Islet precursor cell (in vitro differentiated cells): Measurements from ENCODE around the gene C1orf216.
"Not testable (repeated sequence)": the region's sequence is repeated elsewhere in the genome, so short reads cannot be mapped to it uniquely, and the experiment has no call there.

Source experiments
- DNase-seq: peaks from one replicate; pipeline ENCODE4 v3.0.0-alpha.2; 2018

The C1orf216 gene

DNA sequence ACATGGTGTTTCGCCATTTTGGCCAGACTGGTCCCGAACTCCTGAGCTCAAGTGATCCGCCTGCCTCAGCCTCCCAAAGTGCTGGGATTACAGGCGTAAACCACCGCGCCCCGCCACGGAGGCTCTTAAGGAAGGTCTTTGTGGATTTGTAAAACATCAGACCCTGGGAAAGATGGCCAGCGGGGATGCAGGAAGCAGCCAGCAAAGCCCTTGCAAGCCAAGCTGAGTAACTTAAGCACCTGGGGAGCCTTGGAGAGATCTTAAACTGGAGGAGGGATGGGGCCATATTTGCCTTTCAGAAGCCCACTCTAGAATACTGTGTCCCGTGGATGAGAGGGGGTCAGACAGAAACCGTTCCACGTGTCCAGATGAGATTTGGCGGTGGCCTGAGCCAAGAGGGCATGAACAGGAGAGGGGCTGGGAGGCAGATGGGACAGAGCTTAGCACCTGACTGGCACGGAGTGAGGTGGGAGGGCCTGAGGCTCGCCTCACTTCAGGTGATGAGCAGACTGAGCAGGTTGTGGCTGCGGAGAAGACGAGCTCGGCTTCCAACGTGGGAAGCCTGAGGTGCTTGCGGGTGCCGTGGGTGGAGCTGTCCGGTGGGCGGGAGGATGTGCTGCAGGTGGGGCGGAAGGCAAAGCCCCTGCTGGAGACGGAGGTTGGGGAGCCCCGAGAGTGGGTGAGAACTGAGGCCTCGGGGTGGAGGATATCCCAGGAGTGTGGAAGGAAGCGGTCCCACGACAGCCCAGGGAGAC is 11.7 kb downstream of the C1orf216 start:
- DNase-seq, result peak; percentile 59

- no peak for DNase-seq
These were observed 16.2 kb downstream of the C1orf216 start for GRCh38 chr1:35702508-35702907.

DNA sequence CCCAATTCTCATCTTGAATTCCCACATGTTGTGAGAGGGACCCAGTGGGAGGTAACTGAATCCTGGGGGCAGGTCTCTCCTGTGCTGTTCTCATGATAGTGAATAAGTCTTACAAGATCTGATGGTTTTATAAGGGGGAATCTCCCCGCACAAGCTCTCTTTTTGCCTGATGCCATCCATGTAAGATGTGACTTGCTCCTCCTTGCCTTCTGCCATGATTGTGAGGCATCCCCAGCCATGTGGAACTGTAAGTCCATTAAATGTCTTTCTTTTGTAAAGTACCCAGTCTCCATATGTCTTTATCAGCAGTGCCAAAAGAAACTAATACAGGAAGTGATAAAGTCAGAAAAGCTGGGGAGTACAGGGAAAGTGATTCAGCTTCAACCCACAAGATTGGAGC is 19.5 kb downstream of the C1orf216 start:
- DNase-seq, result not testable (repeated sequence)

DNA sequence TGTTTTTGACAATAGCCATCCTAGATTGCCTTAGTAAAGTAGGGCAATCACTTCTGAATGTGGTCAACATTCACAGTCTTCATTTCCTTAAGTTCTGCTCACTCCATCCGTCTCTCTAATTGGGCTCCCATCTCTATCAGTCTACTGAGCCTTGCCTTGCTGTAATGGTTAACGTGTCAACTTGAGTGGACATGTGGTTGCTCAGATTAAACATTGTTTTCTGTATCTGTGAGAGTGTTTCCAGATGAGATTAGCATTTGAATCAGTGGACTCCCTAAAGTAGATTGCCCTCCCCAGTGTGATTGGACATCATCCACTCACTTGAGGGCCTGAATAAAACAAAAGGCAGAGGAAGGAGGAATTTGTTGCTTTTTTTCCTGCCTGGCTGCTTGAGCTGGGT is 26.4 kb downstream of the C1orf216 start:
- DNase-seq, result no peak

DNA sequence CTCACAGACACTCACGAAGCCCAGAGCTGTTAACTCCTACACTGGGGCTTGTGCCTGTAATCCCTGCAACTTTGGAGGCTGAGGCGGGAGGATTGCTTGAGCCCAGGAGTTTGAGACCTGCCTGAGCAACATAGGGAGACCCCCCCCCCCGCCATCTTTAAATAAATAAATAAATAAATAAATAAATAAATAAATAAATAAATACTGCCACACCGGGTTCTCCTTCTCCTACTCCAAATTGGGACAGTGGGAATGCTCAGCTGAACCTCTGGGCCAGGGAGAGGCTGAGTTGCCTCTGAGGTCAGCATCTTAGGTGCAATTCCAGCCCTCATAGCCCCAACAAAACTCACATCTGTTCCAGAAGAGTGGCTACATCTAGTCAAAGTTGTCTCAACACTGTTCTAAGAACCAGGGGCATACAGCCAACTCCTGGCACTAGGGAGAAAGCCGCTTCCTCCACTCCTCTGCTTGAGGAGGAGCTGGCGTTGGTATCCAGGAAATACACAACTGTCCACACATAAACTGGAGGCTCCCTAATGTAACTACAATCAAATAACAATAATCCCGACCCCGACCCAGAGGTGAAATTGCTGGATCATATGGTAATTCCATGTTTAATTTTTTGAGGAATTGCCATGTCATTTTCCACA is 27.0 kb downstream of the C1orf216 start:
- DNase-seq, result no peak

DNA sequence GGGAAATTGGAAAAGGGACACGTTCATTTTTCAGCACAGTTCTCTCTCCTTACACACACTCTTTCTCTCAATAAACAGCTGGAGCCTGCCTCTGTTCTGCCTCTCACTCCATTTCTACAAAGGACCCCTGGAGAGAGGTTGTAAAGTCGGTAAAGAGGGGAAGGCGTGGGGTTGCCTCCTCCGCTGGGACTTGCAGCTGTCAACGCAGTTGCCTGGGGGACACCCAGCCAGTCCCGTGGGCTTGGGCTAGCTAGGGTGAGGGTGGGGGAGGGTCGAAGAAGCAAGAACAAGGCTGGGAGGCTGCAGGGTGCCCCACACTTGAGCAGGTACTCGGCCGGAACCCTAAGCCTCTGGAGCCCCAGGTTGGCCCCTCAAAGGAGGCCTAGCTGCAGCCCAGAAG is 27.6 kb downstream of the C1orf216 start:
- no peak for DNase-seq

- DNase-seq, result not testable (repeated sequence)
These were observed 28.6 kb downstream of the C1orf216 start for GRCh38 chr1:35690103-35690502.

- no peak for DNase-seq
These were observed 30.5 kb downstream of the C1orf216 start for GRCh38 chr1:35688161-35688560.

DNA sequence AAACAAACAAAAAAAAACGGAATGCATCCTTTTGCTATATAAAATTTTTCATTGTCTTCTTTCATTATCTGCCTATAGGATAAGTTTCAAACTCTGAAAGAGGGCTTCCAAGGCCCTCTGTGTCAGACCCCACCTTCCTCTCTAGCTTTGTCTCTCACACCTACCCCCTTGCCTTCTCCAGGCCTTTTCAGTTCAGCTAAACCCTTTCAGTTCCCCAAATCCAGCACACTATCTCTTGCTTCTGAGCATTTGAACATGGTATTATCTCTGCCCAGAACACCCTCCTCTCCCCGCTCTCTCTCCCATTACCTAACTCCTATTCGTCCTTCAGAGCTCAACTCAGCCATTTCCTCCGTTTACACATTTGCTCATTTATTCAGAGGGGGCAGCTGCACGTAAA is 35.7 kb downstream of the C1orf216 start:
- no peak for DNase-seq

- DNase-seq, result no peak
These were observed 38.4 kb downstream of the C1orf216 start for GRCh38 chr1:35680271-35680670.

GRCh38 chr1:35675773-35676172 is 42.9 kb downstream of the C1orf216 start:
- DNase-seq, result no peak

GRCh38 chr1:35674111-35674510 is 44.6 kb downstream of the C1orf216 start:
- DNase-seq, result no peak

DNA sequence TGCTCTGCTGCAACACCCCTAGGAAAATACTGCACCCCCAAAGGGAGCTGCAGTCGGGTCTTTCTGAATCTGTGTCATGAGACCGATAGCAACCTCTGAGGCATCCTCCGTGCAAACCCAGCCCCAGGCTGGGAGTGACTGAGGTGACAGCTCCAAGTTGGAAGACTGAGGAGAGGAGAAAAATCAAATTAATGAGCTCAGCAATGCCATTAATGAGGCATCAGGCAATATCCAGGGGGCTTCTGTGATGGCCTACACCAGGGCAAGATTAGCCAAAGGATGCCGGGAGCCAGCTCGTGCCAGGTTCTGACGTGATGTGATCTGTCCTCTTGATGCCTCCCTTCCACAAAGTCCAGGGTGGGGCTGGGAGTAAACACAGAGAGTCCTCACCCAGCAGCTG is 46.6 kb downstream of the C1orf216 start:
- DNase-seq, result no peak

- no peak for DNase-seq
These were observed 50.2 kb downstream of the C1orf216 start for GRCh38 chr1:35668506-35668905.

DNA sequence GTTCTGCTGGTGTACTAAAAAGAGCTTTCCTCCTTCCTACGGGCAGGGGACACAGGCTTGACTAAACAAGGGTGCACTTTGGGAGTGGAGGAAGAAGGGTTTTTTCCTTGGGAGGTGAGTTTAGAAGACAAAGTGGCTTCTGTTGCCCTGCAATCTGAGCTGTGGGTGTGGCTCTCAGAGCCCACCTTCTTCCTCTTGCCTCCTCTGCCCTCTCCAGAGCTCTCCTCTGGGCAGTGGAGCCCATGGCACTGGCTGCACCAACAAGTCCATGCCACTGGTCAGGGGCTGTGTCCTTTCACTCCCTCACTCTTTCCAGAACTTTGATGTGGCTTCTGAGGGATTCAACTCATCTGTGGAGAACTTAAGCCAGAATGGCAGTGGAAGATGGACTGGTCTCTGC is 51.8 kb downstream of the C1orf216 start:
- DNase-seq, result no peak

DNA sequence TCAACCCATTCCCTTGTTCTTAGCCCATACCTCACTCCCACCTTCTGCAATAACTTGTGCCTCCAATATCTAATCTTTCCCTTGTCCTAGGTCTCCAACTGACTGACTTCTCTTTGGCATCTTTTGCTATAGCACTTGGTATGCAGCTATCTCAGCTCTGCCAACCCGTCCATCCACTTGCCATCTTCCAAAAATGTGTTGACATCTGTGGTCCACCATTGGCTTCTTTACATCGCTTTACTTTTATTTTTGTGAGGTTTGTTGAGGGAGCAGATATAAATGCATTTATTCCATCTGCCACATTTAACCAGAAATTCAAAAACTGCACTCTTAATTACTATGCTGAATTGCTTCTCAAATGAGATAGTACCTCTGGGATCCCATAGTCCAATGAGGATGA is 52.5 kb downstream of the C1orf216 start:
- no peak for DNase-seq
